NCI-H2029 (cell line): ENCODE results near the gene YWHAH.
"Not testable (repeated sequence)": the region's sequence is repeated elsewhere in the genome, so short reads cannot be mapped to it uniquely, and the experiment has no call there.

ENCODE experiments used
- DNase-seq: peaks from one replicate; lab custom pipeline; 2025; lab: John Stamatoyannopoulos, UW

The YWHAH gene

DNA sequence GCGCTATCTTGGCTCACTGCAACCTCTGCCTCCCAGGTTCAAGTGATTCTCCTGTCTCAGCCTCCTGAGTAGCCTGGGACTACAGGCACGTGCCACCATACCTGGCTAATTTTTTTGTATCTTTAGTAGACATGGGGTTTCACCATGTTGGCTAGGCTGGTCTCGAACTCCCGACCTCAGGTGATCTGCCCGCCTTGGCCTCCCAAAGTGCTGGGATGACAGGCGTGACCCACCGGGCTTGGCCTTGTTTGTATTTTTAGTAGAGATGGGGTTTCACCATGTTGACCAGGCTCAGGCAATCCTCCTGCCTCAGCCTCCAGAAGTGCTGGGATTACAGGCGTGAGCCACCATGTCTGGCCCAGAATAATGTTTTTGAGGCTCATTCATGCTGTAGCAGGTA is 37.6 kb downstream of the YWHAH start:
- not testable (repeated sequence) for DNase-seq

- no peak for DNase-seq
Observed at GRCh38 chr22:31983911-31984656, 39.7 kb downstream of the YWHAH start.

DNA sequence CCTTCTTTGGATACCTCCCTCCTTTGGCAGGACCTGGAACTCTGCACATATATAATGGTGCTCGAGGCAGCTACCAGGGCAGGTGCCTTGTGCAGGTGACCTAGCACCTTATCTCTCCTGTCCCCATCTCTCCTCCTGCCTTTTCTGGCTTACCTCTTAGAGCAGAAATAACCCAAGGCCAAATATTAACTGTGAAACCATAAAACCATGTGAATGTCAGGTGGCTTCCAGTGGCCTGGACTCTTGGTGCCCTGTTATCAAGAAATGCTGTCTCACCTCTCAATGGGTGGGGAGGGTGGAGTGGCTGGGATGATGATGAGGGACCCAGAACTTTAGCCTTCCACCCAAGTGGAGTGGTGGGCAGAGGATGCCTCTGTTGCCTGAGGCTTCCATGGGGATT is 42.9 kb downstream of the YWHAH start:
- DNase-seq = no peak

DNA sequence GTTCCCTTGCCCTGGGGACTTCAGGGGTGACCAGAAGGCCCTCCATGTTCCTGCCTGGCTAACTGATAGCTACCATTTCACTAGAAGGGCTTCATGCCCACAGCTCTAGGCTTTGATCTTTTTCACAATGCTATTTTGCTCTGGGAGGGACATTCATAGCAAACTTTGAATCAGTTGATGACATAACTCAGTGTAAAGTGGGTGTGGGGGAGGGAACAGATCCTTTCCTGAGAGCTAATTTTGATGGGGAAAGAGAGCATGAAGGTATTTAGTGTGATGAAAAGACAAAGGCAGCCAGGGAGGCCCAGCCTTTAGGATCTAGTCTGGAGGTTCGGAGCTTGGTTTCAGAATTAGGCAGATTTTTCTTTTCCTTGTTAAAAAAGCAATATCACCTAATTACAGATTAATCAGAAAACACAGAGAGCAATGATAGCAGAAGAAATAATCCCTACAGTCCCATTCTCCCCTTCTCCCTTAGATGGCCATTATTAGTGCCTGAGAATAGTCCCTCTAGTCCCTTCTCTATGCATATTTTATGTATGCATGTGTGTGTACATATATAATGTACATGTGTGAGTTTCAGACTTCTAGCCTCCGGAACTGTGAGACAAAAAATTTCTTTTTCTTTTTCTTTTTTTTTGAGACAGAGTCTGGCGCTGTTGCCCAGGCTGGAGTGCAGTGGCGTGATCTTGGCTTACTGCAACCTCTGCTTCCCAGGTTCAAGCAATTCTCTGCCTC is 46.9 kb downstream of the YWHAH start:
- no peak for DNase-seq

DNA sequence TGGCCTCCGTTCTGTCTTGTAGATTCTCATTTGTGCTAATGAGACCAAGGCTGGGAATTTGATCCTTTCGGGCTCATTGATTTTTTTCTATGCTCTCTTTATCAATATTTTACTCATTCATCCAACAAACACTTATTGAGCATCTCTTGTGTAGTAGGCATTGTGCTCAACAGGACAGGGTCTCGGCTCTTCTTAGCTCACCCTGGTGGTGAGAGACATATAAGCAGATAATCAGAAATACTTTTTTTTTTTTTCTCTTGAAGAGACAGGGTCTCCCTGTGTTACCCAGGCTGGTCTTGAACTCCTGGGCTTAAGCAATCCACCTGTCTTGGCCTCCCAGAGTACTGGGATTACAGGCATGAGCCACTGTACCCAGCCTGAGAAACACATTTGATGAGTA is 50.7 kb downstream of the YWHAH start:
- no peak for DNase-seq

- DNase-seq = no peak
Observed at GRCh38 chr22:31995807-31996206, 51.5 kb downstream of the YWHAH start.

GRCh38 chr22:31998784-31999385 is 54.5 kb downstream of the YWHAH start:
- no peak for DNase-seq

DNA sequence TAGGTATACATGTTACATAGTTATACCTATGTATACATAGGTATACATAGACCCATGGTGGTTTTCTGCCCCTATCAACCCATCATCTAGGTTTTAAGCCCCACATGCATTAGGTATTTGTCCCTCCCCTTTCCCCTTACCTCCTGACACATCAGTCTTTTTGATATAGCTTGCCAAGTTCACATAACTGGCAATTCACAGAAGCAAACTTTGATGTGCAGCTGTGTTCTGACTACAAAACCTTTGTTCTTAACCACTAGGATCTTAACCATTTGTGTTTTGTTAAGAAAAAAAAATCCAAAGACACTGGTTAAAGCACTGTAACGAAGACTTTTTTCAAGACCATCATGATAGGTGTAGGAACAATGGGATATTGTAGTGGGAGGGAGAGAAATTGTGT is 55.8 kb downstream of the YWHAH start:
- no peak for DNase-seq

- DNase-seq = no peak
Observed at GRCh38 chr22:32005453-32005852, 61.1 kb downstream of the YWHAH start.
